ENCODE measurements around the gene SNRK.

- TF ChIP-seq, protein P1, sequence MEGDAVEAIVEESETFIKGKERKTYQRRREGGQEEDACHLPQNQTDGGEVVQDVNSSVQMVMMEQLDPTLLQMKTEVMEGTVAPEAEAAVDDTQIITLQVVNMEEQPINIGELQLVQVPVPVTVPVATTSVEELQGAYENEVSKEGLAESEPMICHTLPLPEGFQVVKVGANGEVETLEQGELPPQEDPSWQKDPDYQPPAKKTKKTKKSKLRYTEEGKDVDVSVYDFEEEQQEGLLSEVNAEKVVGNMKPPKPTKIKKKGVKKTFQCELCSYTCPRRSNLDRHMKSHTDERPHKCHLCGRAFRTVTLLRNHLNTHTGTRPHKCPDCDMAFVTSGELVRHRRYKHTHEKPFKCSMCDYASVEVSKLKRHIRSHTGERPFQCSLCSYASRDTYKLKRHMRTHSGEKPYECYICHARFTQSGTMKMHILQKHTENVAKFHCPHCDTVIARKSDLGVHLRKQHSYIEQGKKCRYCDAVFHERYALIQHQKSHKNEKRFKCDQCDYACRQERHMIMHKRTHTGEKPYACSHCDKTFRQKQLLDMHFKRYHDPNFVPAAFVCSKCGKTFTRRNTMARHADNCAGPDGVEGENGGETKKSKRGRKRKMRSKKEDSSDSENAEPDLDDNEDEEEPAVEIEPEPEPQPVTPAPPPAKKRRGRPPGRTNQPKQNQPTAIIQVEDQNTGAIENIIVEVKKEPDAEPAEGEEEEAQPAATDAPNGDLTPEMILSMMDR (IDR thresholded peaks at IDR 0.05; ENCODE audit: insufficient read depth, low read depth, low read length) = no peak
- no peak for TF ChIP-seq EZH2 (IDR thresholded peaks at IDR 0.05; ENCODE audit: insufficient read depth, low read length)
These were observed 17.8 kb downstream of the SNRK start for GRCh38 chr3:43304126-43304525.
